Measurements from ENCODE around the gene DTNBP1.

Gene DTNBP1

GRCh38 chr6:15481390-15482291 lies 181.2 kb downstream of the DTNBP1 start:
- DNase-seq (ENCODE audit: low spot score): no peak

- no peak for DNase-seq (ENCODE audit: low spot score)
These were observed 182.3 kb downstream of the DTNBP1 start for GRCh38 chr6:15480525-15480924.

- DNase-seq (ENCODE audit: low spot score): no peak
These were observed 183.1 kb downstream of the DTNBP1 start for GRCh38 chr6:15479761-15480160.

GRCh38 chr6:15477746-15478145 lies 185.1 kb downstream of the DTNBP1 start:
- no peak for DNase-seq (ENCODE audit: low spot score)

- DNase-seq (ENCODE audit: low spot score): no peak
These were observed 186.0 kb downstream of the DTNBP1 start for GRCh38 chr6:15476631-15477380.

GRCh38 chr6:15475872-15476271 lies 187.0 kb downstream of the DTNBP1 start:
- no peak for DNase-seq (ENCODE audit: low spot score)

GRCh38 chr6:15475261-15475660 lies 187.6 kb downstream of the DTNBP1 start:
- DNase-seq (ENCODE audit: low spot score): no peak

- DNase-seq (ENCODE audit: low spot score): no peak
These were observed 188.6 kb downstream of the DTNBP1 start for GRCh38 chr6:15474196-15474595.

GRCh38 chr6:15473741-15474161 lies 189.1 kb downstream of the DTNBP1 start:
- no peak for DNase-seq (ENCODE audit: low spot score)

- DNase-seq (ENCODE audit: low spot score): no peak
These were observed 189.7 kb downstream of the DTNBP1 start for GRCh38 chr6:15473174-15473573.
